ENCODE data around the gene SIK3. TPM values are rescaled to one million over a fixed set of nuclear protein-coding genes. Genes with fewer than 3 reads are reported as not detected.

SIK3 gene
- total RNA-seq, 1 donor from 2014 or later: 16.7 TPM

DNA sequence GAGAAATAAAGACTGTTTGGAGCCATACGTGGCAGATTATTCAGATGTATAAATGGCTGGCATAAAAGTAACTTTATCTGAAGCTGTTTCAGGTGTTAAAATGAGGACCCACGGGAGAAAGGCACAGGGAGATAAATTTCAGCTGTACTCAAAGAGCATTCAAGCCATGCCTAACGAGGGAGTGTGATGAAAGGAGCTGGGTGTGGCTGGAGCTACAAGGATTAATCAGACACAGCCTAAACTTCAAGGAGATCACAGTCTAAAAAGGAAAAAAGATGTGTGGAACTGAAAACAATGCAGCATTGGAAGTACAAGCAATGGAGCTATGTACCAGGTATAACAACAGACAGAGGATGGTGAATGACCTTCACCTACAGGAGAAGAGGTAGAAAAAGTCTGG lies 140.0 kb downstream of the SIK3 start:
- DNase-seq: no peak

DNA sequence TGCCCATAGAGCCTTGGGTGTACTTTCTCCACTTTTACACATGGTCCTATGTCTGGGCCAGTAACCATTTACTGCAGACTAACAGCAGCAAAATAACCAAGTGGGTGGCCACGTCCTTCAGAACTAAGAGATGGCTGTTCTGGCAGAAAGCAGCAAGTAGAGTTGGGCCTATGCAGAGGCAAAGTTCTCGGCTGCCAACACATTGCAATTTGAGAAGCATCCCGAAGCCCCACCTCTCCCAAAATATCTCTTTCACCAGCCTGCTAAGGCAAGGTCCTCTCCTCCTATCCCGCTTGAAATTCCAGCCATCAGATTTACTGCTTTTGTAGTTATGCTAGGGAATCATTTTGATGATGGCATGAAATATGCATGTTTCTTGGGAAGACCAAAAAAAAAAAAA lies 142.3 kb downstream of the SIK3 start:
- DNase-seq: no peak

DNA sequence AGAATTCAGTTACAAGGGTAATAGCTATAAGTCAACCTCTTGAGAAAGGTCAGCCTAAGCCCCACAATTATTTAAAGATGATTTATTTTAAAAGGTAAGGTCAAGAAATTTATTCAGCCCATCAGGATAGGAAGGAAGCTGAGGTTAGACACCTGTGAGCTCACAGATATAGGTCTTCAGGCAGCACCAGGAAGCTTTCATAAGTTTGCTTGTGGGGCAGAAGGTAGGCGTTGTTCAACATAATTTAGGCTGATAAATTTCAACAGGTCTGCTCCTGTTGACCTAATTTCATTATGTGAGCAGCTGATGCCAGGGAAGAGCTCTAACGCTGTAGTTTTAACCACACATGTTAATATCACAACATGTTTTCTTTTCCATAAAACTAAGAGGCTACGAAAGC lies 142.7 kb downstream of the SIK3 start:
- no peak for DNase-seq

DNA sequence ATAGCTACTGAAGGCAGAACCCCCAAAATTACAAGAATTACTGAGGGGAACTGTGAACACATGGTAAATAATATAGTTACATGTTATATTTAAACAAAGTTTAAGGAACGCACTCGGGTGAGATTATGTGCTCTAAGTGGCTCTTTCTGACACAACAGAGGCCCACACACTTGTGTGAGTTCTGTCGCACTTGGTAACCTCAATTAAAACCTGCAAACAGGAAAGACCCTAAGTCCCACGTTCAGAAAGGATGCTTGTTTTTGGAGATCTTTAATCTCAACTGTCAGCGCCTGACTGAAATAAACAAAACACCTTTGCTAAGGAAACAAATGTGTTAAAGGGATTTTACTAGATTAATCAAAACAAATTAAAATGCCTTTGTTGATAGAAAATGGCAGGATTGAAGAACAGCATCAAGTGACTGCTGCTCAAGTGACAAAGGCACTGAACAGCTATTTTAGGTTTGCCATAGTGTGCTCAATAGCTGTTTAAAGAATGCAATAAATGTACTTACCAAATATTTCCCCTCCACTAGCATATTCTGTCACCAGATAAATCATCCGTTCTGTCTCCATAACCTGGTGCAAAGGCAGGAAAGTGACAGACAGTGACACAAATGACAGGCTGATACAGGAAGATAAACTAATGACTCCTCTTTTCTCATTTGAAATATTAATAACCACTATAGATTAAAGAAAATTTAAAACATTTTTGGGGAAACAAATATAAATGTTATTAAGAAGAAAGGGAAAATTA lies 144.5 kb downstream of the SIK3 start:
- DNase-seq: no peak

DNA sequence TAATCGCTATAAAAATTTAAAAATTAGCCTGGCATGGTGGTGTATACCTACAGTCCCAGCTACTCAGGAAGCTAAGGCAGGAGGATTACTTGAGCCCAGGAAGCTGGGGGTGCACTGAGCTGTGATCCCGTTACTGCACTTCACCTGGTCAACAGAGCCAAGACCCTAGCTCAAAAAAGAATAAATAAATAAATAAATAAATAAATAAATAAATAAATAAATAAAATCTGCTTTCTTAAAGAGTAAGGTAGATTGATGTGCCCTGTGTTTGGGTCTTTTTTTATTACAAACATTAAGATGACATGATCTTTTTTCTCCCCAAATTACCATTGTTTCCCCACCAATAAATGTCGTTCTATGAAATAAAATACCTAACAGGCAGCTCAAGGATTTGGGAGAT lies 146.5 kb downstream of the SIK3 start:
- DNase-seq: no peak

DNA sequence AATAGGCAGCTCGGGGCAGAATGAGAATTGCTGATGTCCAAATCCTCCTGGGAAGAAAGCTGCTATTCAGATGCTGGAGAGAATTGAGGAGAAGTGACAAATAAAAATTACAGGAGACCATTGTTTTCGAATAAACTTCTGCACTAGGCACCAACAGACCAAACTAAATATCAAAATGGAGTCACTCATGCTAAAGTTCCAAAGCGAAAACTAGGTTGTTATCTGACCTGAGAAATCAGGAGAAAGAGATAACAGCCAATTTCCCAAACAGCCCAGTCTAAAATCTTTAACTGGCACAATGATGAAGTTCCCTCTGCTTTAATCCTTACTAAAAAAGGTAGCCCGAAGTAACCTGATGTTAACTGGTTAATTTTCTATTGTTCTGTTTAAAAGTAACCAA lies 148.0 kb downstream of the SIK3 start:
- no peak for DNase-seq

DNA sequence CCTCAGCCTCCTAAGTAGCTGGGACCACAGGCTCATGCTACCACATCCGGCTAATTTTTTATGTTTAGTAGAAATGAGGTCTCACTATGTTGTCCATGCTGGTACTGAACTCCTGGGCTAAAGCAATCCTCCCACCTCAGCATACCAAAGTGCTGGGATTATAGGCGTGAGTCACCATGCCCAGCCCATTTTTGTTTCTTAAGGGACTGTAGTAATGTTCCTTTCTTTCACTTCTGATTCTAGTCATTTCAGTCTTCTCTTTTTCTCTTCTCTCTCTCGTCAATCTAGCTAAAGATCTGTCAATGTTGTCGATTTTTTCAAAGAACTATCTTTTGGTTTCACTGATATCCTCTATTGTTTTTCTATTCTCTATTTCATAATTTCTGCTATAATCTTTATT lies 149.8 kb downstream of the SIK3 start:
- DNase-seq: no peak

DNA sequence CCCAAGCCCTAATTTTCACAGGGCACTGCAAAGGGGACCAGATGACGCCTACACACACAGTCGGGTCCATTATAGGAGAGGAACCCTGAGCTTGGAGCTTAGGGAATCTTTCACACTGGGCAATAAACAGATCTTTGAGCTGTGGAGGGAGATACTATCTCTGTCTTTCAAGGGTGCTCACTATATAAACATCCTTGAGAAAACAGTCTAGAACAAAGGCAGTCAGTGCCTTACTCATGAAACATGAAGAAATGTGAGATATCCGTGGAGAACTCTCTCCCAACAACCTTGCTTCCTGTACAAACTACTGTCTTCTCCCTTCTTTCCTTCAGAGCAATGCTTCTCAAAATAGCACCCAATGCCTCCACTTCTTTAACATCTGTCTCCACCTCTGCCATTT lies 151.8 kb downstream of the SIK3 start:
- DNase-seq: peak; percentile 21

DNA sequence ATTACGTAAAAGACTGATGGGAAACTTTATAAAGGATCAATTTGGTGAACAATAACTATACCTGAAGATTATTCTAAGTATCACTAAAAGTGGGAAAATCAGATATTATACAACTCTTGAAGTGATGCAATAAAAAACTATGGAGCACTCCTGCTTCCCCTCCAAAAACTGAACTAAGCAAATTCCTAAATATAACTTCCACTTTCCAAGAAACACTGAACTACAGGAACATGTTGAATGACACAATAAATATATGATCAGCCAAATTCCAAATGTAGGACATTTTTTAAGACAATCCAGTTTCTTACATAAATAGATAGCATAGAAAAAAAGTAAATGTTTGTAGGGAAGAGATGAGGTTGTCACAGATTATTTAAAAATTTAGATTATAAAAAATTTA lies 158.7 kb downstream of the SIK3 start:
- DNase-seq: no peak

DNA sequence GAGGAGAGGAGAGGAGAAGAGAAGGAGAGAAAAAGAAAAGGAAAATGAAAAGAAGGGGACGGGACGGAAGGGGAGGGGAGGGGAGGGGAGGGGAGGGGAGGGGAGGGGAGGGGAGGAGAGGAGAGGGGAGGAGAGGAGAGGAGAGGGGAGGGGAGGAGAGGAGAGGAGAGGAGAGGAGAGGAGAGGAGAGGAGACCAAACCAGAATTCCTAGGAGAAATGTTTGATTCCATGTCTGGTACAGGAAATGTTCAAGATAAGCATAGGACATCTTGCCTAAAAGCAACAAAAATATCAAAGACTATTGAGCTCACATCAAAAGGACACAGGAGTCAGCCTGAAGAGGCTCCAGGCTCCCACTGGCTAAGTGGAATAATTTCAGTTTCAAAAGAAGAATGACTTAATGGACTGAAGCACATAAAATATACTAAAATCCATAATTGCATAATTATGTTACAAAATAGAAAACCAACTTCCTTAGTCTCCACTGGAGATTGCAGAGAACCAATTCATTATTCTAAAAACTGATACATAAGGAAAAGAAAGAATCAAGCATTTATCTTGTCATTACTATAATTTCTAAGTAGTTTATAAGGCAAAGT lies 159.7 kb downstream of the SIK3 start:
- no peak for DNase-seq

DNA sequence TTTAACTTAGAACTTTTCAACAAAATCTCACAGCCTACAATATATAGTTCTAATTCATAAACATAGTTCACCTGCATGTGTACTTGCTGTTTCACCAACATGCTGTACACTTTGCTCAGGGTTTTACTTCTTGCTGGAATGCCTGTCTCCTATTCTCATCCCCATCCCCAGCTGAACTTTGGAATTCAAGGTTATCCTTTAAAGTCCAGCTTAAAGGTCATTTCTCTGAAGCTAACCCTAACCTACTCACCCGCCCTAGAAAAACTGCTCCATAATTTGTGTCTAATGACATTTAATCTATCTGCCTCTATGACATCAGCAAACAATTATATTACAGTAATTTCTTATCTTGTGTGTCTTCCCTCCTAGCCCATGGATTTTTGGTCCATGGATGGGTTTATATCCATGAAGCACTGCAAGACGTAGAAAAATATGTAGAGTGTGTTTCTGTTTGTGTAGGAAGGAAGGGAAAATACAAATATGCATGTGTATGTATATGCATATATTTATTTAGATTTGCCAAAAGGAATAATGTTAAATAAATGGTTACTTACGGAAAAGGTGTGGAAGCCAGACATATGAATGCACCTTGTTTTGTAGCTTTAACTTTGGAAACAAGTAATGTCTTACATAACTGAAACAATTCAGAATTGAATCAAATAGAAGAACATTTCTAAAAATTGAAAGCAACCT lies 161.3 kb downstream of the SIK3 start:
- no peak for DNase-seq

DNA sequence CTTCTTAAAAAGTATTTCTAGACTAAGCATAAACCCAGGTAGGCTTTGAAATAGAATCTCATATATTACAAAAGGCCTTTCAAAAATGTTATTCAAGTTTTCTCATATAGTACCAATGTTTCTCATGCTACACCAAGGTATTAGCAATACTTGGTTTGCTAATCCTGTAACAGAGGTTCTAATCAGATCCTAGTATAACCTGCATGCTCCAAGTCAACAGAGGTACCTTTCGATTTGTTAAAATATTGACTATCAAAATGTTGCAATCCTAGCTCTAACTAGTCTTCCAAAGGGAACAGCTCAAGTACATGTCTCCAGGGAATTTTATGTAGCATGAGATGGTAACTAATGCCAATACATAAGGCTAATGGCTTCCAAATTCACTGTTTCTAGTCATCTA lies 162.7 kb downstream of the SIK3 start:
- DNase-seq: no peak

DNA sequence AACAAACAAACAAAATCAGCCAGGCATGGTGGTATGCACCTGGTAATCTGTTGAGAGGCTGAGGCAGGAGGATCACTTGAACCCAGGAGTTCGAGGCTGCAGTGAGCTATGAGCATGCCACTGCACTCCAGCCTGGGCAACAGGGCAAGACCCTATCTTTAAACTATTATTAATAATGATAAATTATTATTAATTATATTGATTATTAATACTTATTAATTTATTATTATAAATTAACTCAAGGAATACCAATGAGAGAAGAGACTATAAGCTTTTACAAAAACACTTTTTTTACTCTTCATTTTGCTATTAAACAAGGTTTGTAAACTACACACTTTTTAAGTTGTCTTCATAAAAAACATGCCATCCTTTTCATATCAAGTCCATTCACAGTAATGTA lies 163.1 kb downstream of the SIK3 start:
- DNase-seq: no peak

DNA sequence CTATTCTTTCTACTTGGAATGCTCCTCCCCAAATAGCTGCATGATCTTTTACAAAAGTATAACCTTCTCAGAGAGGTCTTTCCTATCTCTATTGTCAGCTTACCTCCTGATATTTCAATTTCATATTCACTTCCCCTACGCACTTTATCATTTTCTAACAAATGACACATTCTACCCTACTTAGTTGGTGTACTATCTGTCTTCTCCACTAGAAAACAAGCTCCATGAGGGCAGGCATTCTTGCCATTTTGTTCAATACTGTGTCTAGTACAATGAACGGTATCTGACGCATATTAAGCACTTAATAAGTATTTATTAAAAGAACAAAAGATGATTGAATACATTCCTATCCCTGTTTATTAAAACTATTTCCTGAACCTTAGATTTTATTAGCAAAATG lies 164.3 kb downstream of the SIK3 start:
- no peak for DNase-seq

DNA sequence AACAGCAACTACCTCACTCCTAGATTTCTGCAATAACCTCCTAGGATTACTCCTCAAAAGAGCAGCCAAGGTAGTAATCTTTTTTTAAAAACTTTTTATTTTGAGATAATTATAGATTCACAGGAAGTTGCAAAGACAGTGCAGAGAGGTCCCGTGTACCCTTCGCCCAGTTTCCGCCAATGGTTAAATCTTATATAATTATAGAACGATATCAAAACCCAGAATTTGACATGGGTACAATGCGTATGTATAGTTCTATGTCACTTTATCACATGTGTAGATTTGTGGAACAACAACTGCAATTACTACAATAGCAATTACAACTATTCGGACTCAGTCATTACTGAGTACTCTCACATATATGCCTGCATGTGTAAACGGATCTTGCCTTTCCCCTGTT lies 166.0 kb downstream of the SIK3 start:
- DNase-seq: no peak

DNA sequence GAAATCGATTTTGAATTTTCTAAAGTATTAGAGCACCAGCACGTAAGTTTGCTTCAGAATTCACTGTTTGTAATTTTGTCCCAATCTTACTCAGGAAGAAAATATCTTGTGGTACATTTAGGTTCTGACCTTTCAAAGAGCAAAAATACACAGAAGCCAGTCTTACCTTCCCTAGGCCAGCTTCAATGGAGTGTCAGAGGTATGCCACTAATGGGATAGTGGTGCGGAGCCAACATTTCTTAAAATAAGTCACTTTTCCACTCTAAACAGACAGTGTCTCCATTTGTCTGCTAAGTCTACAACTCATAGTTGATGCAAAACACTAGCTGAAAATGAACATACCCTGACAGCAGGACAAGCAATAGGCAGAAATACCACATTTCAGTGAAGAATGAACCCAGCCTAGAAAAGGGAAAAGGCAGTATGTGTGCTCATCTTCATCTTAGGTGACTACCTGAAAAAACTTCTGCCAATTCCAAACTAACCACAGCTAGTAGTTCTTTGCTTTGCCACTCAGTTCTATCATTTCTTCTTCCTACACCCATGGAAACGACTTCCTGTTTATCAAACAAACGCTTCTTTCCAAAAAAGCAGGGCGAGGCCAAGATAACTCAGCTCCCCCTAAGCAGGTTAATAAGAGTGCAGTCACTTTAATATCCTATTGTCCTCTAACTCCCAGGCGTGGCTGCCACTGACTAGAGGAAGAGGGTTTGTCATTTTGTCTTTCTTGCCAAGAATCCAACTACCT lies 166.8 kb downstream of the SIK3 start:
- peak; percentile 60 for DNase-seq

DNA sequence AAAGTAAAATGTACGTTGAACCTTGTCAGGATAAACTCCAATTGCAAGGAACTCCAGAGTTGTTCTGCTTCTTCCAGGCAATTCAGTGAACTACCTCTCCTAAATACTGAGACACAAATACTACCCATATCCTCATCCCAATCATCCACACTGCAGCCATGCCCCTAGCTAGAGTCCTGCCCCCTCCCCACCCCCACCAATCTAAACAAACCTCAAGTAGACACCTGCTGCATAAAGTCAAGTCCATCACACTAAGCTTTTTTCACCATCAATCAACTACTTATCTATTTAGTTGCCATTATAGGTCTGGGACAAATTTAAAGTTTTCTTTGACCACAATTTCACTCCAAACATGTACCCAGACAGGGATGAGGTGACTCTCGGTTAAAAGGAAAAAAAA lies 167.6 kb downstream of the SIK3 start:
- no peak for DNase-seq

DNA sequence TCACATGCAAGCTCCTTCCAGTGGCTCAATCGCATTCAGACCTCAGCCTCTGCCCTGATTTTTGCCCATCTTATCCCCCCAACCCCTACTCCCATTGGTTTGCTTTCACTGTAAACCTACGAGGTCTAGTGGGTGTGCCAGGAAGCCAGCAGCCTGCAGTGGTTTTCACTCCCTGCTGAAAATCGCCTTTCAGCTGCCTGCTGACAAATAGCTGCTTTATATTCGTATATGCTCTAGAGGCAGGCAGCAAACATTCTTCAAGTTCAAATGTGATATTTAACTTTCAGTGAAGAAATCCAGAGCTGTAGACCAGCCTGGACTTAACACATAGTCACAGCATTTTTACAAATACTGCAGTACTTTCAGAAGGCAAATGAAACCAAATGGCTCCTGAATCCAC lies 168.1 kb downstream of the SIK3 start:
- peak; percentile 29 for DNase-seq

DNA sequence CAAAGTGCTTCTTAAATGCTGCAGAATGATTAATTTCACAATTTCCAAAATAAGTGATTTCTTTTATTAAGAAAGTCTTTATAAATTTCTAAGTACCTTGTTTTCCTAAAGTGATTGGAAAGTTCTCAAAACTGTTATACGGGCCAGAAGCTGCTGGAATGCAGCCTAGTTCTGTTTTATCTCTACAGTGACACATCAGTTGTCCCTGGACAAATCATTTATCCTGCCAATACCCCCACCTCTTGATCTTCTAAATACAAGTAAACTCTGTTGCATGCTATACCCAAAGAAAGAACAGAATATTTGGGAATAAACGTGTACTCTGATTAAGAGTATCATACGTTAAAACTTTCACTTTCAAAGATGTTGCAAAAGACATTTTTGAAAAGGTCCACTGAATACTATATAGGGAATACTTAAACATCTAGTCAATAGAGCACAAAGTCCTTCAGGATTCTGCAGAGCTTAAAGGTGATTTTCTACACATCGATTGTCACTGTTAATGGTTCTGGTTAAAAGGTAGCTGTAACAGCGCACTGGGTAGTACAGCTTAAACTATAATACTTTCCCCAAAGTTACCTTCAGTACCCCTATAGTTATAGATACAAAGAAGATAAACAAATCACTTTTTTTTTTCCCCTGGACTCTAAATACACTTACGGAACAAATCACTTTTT lies 168.7 kb downstream of the SIK3 start:
- DNase-seq: peak; percentile 19

DNA sequence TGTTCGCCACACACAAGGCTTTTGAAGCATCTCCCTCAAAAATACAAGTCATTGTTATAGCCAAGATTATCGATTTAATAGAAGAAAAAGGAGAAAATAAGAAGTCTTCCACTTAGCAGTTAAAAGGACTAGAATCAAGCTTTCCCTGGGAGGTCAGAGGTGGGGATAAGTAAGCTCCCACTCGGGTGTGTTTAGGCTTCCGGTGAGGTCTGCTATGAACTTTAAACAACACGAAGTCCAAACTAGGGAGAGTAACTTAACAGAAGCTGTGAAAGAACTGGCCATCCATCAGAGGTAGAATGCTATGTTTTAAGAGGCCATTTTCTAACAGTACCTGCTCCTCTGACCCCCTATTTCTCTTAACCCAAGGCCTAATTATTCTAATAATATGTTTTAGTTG lies 169.4 kb downstream of the SIK3 start:
- DNase-seq: no peak

DNA sequence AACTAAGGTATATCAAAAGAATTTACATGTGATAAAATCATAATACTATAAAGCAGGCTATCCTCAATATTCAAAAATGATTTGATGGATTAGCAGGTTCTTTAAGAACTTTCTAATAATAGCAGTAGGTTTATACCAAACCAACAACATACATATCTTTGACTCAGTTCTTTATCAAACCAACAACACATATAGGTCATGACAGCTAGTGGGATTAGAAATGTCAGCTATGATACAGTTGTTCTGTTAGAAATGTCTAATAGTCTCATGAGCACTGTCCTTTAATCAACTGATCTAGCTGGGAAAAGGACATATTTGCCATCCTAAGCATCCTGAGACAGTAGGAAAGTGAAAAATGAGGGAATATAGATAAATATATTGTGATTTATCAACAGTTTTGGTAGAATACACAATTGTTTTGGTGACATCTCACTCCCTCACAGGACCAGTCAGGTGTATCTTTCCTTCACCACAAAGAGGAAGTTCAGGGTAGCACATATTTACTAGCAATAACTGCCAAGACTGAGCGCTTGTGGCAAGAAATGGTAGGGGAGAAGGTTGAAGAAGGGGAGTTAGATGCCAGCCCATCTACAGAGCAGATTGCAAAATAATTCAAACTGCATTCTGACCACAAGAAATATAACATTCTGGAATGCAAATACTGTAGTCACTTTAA lies 170.0 kb downstream of the SIK3 start:
- no peak for DNase-seq

All from dermis blood vessel endothelial cell (primary cell).